Gastroesophageal sphincter (tissue), 3 donors: ENCODE data around the gene TUBB2B.

Source experiments
- EP300 ChIP-seq: sonication (generic); formaldehyde crosslinking; IDR thresholded peaks from one replicate; pipeline ENCODE4 v1.6.1; 2017; ENCODE audit warnings: antibody characterized with exemption, mild to moderate bottlenecking
- TF ChIP-seq, protein P1 (sequence below), 4 experiments: fragments of 200-600 bp in 2 of 4; fragments of 450-650 bp in 2 of 4; sonication (generic) in 1 of 4; IDR thresholded peaks; one replicate each; pipeline ENCODE4 v1.5.1; 2017 to 2019; ENCODE audit warnings: antibody characterized with exemption in 4 of 4, mild to moderate bottlenecking in 2 of 4, moderate library complexity in 2 of 4

DNA sequence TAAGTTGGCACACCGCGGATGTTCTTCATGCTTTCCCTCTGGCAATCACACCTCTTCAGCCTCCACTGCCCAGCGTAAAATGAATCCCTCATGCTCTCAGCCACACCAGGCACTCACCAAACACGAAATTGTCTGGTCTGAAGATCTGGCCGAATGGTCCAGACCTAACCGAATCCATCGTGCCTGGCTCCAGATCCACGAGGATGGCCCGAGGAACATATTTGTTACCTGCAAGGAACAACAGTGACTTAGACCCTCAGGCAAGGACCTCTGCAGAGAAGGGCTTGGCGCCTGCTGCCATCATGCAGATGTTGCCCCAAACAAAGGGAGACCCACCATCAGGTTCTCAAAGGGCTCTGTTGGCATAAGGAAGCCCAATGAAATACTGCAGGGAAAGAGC lies 1.4 kb downstream of the TUBB2B start:
- no peak for TF ChIP-seq EP300
- TF ChIP-seq, protein P1, sequence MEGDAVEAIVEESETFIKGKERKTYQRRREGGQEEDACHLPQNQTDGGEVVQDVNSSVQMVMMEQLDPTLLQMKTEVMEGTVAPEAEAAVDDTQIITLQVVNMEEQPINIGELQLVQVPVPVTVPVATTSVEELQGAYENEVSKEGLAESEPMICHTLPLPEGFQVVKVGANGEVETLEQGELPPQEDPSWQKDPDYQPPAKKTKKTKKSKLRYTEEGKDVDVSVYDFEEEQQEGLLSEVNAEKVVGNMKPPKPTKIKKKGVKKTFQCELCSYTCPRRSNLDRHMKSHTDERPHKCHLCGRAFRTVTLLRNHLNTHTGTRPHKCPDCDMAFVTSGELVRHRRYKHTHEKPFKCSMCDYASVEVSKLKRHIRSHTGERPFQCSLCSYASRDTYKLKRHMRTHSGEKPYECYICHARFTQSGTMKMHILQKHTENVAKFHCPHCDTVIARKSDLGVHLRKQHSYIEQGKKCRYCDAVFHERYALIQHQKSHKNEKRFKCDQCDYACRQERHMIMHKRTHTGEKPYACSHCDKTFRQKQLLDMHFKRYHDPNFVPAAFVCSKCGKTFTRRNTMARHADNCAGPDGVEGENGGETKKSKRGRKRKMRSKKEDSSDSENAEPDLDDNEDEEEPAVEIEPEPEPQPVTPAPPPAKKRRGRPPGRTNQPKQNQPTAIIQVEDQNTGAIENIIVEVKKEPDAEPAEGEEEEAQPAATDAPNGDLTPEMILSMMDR (IDR thresholded peaks at IDR 0.05), result no peak
